ENCODE data around the gene AOC3.

- no peak for TF ChIP-seq BHLHE40 (IDR thresholded peaks at IDR 0.05; ENCODE audit: borderline replicate concordance)
- TF ChIP-seq PKNOX1 (IDR thresholded peaks at IDR 0.05): no peak
- TF ChIP-seq FOXA1 (IDR thresholded peaks at IDR 0.05): no peak
- TF ChIP-seq ZNF384 (IDR thresholded peaks at IDR 0.05): no peak
- no peak for TF ChIP-seq TARDBP (IDR thresholded peaks at IDR 0.05)
- TF ChIP-seq ARNT (IDR thresholded peaks at IDR 0.05): no peak
- no peak for TF ChIP-seq CTBP1 (IDR thresholded peaks at IDR 0.05; ENCODE audit: borderline replicate concordance)
- TF ChIP-seq NFRKB (IDR thresholded peaks at IDR 0.05): no peak
Observed at GRCh38 chr17:42849031-42849430, 2.0 kb upstream of the AOC3 start.
